SU-DHL-6 (cell line): ENCODE data around the gene NOPCHAP1.

ENCODE experiments used
- EZH2phosphoT487 ChIP-seq: fragments of 200-600 bp; sonication (generic), shearing (Covaris generic); conservative IDR thresholded peaks from 2 replicates; pipeline ENCODE4 v1.6.1; 2018; ENCODE audit warnings: mild to moderate bottlenecking, antibody characterized with exemption, low read length, moderate library complexity, mixed read lengths
- TF ChIP-seq, protein P1 (sequence below): fragments of 200-600 bp; sonication (generic); IDR thresholded peaks from one replicate; pipeline ENCODE4 v1.5.1; 2017; ENCODE audit warnings: antibody characterized with exemption, mild to moderate bottlenecking, low read length, moderate library complexity; ENCODE audit not compliant: insufficient read depth, poor library complexity, severe bottlenecking

GRCh38 chr12:104991565-104992128 lies 5.5 kb downstream of the NOPCHAP1 start:
- TF ChIP-seq, protein P1, sequence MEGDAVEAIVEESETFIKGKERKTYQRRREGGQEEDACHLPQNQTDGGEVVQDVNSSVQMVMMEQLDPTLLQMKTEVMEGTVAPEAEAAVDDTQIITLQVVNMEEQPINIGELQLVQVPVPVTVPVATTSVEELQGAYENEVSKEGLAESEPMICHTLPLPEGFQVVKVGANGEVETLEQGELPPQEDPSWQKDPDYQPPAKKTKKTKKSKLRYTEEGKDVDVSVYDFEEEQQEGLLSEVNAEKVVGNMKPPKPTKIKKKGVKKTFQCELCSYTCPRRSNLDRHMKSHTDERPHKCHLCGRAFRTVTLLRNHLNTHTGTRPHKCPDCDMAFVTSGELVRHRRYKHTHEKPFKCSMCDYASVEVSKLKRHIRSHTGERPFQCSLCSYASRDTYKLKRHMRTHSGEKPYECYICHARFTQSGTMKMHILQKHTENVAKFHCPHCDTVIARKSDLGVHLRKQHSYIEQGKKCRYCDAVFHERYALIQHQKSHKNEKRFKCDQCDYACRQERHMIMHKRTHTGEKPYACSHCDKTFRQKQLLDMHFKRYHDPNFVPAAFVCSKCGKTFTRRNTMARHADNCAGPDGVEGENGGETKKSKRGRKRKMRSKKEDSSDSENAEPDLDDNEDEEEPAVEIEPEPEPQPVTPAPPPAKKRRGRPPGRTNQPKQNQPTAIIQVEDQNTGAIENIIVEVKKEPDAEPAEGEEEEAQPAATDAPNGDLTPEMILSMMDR: no peak
- no peak for TF ChIP-seq EZH2phosphoT487
